Prostate gland (tissue), 2 donors: ENCODE results near the gene GPATCH2.

Experiments used
- POLR2A ChIP-seq: fragments of 450-650 bp; IDR thresholded peaks from one replicate; pipeline ENCODE4 v1.6.1; 2016; ENCODE audit warnings: antibody characterized with exemption, mild to moderate bottlenecking
- POLR2AphosphoS5 ChIP-seq: sonication (generic); formaldehyde crosslinking; IDR thresholded peaks from one replicate; pipeline ENCODE4 v1.6.1; 2017; ENCODE audit warnings: antibody characterized with exemption
- TF ChIP-seq, protein P1 (sequence below), 4 experiments: fragments of 200-600 bp in 2 of 4; fragments of 450-650 bp in 2 of 4; sonication (generic) in 2 of 4; IDR thresholded peaks; 1 replicate in 3 of 4; 2 replicates in 1 of 4; pipeline ENCODE4 v1.5.1; 2016 to 2019; ENCODE audit warnings: antibody characterized with exemption in 4 of 4, mild to moderate bottlenecking in 2 of 4, moderate library complexity in 2 of 4

DNA sequence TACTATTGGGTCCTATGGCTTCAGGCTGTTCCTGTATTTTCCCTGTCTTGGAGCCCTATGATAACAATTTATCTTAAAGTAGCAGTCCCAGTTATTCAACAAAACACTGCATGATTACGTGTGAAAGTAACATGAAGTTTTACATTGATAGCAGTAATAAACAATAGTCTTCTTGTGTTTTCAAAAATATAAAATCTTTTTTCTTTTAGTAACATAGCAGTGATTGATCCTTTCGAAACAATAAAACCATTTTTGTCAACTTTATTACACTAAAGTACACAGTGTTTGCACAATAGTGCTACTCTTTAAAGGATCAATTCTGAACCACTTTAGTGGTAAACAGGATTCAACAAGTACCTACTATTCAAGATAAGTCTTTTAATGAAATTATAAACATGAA, 90.6 kb downstream of the GPATCH2 start:
- TF ChIP-seq, protein P1, sequence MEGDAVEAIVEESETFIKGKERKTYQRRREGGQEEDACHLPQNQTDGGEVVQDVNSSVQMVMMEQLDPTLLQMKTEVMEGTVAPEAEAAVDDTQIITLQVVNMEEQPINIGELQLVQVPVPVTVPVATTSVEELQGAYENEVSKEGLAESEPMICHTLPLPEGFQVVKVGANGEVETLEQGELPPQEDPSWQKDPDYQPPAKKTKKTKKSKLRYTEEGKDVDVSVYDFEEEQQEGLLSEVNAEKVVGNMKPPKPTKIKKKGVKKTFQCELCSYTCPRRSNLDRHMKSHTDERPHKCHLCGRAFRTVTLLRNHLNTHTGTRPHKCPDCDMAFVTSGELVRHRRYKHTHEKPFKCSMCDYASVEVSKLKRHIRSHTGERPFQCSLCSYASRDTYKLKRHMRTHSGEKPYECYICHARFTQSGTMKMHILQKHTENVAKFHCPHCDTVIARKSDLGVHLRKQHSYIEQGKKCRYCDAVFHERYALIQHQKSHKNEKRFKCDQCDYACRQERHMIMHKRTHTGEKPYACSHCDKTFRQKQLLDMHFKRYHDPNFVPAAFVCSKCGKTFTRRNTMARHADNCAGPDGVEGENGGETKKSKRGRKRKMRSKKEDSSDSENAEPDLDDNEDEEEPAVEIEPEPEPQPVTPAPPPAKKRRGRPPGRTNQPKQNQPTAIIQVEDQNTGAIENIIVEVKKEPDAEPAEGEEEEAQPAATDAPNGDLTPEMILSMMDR (IDR thresholded peaks at IDR 0.05), result no peak
- TF ChIP-seq POLR2A (no peak), POLR2AphosphoS5 (no peak)
